Calu3 (cell line): Measurements from ENCODE around the gene SPSB1. TPM values are rescaled to one million over a fixed set of nuclear protein-coding genes. Genes with fewer than 3 reads are reported as not detected.

Experiments used
- BruUV-seq: library from RNA; stranded (reverse); fragments of 400-500 nt; replicated peaks from 2 replicates; lab custom pipeline; 2021; lab: Mats Ljungman, UMichigan
- CTCF ChIA-PET: fragments of 300-600 bp; sonication (Branson Sonifier 250); formaldehyde crosslinking; loops from one replicate; lab custom pipeline; 2022; ENCODE audit warnings: antibody characterized with exemption; lab: Charles Lee
- DNase-seq: peaks from one replicate; pipeline ENCODE4 v3.0.0; 2022
- H3K27ac Mint-ChIP-seq: one replicate; pipeline ENCODE4 v1.8.0; 2022; ENCODE audit warnings: mixed read lengths; ENCODE audit not compliant: unreplicated experiment
- H3K27me3 Mint-ChIP-seq: one replicate; pipeline ENCODE4 v1.8.0; 2022; ENCODE audit warnings: mixed read lengths; ENCODE audit not compliant: unreplicated experiment
- H3K36me3 Mint-ChIP-seq: one replicate; pipeline ENCODE4 v1.8.0; 2022; ENCODE audit warnings: mild to moderate bottlenecking, moderate library complexity, mixed read lengths; ENCODE audit not compliant: insufficient read depth, unreplicated experiment
- H3K4me1 Mint-ChIP-seq: one replicate; pipeline ENCODE4 v1.8.0; 2022; ENCODE audit warnings: mild to moderate bottlenecking, low read depth, mixed read lengths; ENCODE audit not compliant: unreplicated experiment
- H3K4me3 Mint-ChIP-seq: one replicate; pipeline ENCODE4 v1.8.0; 2022; ENCODE audit warnings: mild to moderate bottlenecking, low read depth, moderate library complexity, mixed read lengths; ENCODE audit not compliant: unreplicated experiment
- H3K9me3 Mint-ChIP-seq: one replicate; pipeline ENCODE4 v1.8.0; 2022; ENCODE audit warnings: low read depth, mixed read lengths; ENCODE audit not compliant: unreplicated experiment
- intact Hi-C: fragments of 100-400 bp; cut with micrococcal nuclease; formaldehyde crosslinking; loops from one replicate; pipeline ENCODE4 v1.10.0; 2022; ENCODE audit not compliant: unreplicated experiment
- total RNA-seq: library from RNA; stranded (reverse); gene quantifications from 2 replicates; pipeline ENCODE4 v1.2.3, GENCODE V29; 2022
- TF ChIP-seq, protein P1 (sequence below): fragments of 200-600 bp; IDR thresholded peaks from one replicate; pipeline ENCODE4 v1.8.0; 2022; ENCODE audit warnings: antibody characterized with exemption; ENCODE audit not compliant: unreplicated experiment

SPSB1 gene
- total RNA-seq, 1 experiment from 2014 or later = 4.9 TPM

DNA sequence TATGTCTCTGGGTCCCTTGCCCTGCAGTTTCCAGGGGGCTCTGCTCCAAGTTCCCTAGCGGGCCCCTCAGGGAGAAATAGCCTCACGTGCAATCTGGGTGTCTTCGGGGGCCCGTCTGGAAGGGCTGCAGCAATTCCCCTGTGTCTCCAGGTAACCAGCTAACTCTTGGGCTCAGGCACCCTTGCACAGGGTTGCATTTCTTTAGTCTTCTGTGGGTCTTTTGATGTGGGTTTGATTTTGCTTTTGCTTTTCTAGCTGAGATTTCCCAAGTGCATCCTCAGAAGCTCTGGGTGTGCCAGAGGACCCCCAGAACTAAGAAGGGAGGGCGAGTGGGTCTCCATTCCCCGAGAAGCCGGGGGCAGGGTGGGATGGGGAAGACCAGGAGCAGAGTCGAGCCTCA is 75.7 kb downstream of the SPSB1 start:
- Mint-ChIP-seq H3K27ac (no peak overlapping the region), H3K36me3 (no peaks in the 10 kb centered on the region), H3K27me3 (no peaks in the 10 kb centered on the region), H3K9me3 (no peaks in the 10 kb centered on the region), H3K4me1 (no peaks in the 10 kb centered on the region), H3K4me3 (no peak overlapping the region)
- no peak for DNase-seq
- CTCF ChIA-PET = no interaction called here
- TF ChIP-seq, protein P1, sequence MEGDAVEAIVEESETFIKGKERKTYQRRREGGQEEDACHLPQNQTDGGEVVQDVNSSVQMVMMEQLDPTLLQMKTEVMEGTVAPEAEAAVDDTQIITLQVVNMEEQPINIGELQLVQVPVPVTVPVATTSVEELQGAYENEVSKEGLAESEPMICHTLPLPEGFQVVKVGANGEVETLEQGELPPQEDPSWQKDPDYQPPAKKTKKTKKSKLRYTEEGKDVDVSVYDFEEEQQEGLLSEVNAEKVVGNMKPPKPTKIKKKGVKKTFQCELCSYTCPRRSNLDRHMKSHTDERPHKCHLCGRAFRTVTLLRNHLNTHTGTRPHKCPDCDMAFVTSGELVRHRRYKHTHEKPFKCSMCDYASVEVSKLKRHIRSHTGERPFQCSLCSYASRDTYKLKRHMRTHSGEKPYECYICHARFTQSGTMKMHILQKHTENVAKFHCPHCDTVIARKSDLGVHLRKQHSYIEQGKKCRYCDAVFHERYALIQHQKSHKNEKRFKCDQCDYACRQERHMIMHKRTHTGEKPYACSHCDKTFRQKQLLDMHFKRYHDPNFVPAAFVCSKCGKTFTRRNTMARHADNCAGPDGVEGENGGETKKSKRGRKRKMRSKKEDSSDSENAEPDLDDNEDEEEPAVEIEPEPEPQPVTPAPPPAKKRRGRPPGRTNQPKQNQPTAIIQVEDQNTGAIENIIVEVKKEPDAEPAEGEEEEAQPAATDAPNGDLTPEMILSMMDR = no peak
- no TSS peak for BruUV-seq
- intact Hi-C loops = no loop called here

DNA sequence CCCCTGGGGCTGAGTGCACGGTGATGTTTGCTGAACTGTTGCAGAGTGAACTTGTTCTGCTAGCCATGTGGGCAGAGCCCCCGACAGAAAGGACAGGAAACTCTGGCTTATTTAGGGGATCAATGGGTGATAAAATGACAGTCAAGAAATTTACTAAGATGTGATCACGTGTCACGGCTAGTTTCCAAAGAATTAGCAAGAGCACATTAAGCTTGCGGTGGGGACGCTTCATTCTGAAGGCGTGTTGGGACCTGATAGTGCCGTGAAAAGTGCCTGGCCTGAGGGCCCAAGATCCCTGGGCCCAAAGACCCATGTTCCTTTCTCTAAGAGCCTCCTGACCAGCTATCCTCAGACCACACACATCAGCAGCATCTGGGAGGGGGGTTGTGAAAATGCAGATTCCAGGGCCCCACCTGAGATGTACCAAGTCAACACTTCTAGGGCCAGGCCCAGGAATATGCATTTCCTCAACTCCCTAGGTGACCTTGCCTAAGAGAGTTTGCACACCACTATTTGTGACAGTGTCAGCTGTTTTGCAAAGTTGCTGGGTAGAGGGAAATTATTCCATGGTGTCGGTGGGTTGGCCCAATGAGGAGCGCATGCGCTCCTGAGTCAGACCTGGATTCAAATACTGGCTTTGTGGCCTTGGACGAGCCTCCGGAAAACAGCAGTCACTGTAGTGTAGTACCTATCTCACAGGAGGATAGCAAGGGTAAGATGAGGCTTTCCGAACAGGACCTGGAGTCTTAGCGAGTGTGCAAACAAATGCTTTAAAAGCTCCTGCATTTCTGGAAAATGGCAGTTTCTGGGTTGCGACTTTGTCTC is 77.5 kb downstream of the SPSB1 start:
- no peaks in the 10 kb centered on the region for H3K36me3 Mint-ChIP-seq
- no TSS peak for BruUV-seq
- TF ChIP-seq, protein P1 = no peak
- no peak for DNase-seq
- intact Hi-C loops = no loop called here
- no peak overlapping the region for H3K27ac Mint-ChIP-seq
- H3K4me3 Mint-ChIP-seq = no peak overlapping the region
- CTCF ChIA-PET = no interaction called here
- no peaks in the 10 kb centered on the region for H3K4me1 Mint-ChIP-seq
- H3K27me3 Mint-ChIP-seq = no peaks in the 10 kb centered on the region
- H3K9me3 Mint-ChIP-seq = no peaks in the 10 kb centered on the region

DNA sequence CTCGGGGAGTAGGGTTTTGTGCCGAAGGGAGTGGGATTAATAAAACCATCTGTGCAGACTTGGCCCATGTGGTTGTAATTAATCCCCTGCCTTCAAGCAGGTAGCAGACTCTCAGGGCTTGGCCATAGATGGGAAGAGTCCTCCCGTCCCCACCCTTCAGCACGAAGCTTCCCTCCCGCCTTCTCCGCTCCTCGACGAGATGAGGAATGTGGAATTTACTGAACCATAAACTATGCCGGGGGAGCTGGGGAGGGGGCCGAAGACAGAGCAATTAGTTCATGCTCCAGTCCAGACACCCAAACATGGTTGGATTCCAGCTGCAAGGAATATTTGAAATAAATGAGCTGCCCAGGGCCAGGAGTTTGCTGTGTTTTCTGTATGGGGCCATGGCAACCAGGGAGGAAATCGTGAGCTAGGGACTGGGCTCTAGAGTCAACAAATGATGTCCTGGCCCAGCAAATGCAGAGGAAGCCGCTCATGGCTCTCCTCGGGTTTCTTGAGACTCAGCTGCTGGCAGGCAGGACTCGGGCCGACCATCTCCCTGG is 78.8 kb downstream of the SPSB1 start:
- DNase-seq = no peak
- CTCF ChIA-PET = no interaction called here
- no peaks in the 10 kb centered on the region for H3K27me3 Mint-ChIP-seq
- no peaks in the 10 kb centered on the region for H3K4me1 Mint-ChIP-seq
- no peaks in the 10 kb centered on the region for H3K36me3 Mint-ChIP-seq
- H3K4me3 Mint-ChIP-seq = no peak overlapping the region
- intact Hi-C loops = no loop called here
- BruUV-seq = no TSS peak
- TF ChIP-seq, protein P1 = no peak
- no peaks in the 10 kb centered on the region for H3K9me3 Mint-ChIP-seq
- no peak overlapping the region for H3K27ac Mint-ChIP-seq

DNA sequence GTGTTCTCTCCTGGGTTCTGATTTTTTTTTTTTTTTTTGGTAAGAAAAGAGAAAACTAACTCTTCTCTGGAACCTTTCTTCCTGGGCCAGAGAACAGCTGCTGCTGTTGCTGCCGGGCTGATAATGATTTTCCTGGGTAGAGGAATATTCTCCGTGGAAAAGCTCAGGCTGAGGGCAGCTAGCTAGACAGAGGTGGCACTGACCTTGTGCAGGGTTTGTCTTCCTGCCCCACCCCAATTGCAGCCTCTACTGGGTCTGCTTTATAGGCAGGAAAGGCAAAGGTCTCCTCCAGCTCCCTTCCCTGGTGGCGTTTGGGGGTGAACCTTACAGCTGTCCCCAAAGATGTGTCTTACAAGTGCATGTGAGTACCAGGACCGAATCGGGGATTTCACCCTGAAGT is 79.3 kb downstream of the SPSB1 start:
- DNase-seq = no peak
- H3K4me3 Mint-ChIP-seq = no peak overlapping the region
- intact Hi-C loops = no loop called here
- CTCF ChIA-PET = no interaction called here
- no peaks in the 10 kb centered on the region for H3K4me1 Mint-ChIP-seq
- TF ChIP-seq, protein P1 = no peak
- no peaks in the 10 kb centered on the region for H3K36me3 Mint-ChIP-seq
- no TSS peak for BruUV-seq
- H3K27ac Mint-ChIP-seq = no peak overlapping the region
- H3K27me3 Mint-ChIP-seq = no peaks in the 10 kb centered on the region
- H3K9me3 Mint-ChIP-seq = no peaks in the 10 kb centered on the region
